Measurements from ENCODE around the gene TEKTIP1. TPM values are rescaled to one million over a fixed set of nuclear protein-coding genes. Genes with fewer than 3 reads are reported as not detected.

The TEKTIP1 gene
- total and polyA plus RNA-seq, 9 of the 15 experiments (the other 6 are each of a cell fraction or from before 2014, with no cell fraction given): 0.66 TPM; not detected in 8

DNA sequence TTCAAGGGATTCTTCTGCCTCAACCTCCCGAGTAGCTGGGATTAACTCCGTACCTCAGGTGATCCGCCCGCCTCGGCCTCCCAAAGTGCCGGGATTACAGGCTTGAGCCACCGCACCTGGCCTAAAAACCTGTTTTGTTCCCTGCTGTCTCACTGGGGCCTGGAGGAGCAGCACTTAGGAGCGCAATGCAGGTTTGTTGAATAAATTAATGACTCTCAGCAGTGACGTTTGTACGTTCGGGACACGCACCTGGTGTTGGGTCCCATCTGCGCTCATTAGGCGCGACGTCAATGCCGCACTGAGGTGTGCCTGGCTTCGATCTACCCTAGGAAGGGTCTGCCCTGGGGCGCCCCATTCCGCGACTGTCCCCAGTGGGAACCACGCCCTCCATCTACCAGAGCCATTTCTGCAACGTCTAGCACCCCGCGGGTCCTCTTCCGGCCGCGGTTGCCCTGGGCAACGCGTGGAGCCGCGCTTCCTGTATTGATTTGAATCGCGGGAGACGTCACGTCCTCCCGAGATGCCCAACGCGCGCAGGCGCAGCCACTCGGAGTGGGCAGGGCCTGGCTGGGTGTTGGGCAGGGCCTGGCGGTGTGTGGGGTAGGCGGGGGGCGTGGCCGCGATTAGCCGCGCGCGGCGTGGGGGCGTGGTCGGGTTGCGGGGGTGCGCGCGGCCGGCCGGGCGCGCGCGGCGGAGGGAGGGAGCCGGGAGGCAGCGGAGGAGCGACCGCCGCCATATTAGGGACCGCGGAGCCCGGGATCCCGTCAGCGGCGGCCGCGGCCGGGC lies 33.2 kb upstream of the TEKTIP1 start, which contains the start of gene FZR1 (continued):
- TF ChIP-seq ZNF184 (CRISPR knock-in tag; IDR thresholded peaks at IDR 0.05): no peak
- TF ChIP-seq PYGO2 (tag; IDR thresholded peaks at IDR 0.05): no peak
- TF ChIP-seq IRF2 (CRISPR knock-in tag; IDR thresholded peaks at IDR 0.05): no peak
- TF ChIP-seq NBN (IDR thresholded peaks at IDR 0.05; ENCODE audit: low read depth): peak; percentile 67; the same call in 1 of the 2 replicates
- no peak for TF ChIP-seq C11orf30 (IDR thresholded peaks at IDR 0.05; ENCODE audit: low read depth)
- no peak for TF ChIP-seq ZNF212 (CRISPR knock-in tag; IDR thresholded peaks at IDR 0.05)
- TF ChIP-seq ILK (tag; IDR thresholded peaks at IDR 0.05; ENCODE audit: borderline replicate concordance, low read depth): no peak
- TF ChIP-seq RFX5 (IDR thresholded peaks at IDR 0.05; ENCODE audit: low read depth, low read length): no peak
- no peak for TF ChIP-seq LCOR (CRISPR knock-in tag; IDR thresholded peaks at IDR 0.05)
- 0 out of 2 replicates have a peak, but pooled peaks have one; percentile 18 for TF ChIP-seq SREBF1 (IDR thresholded peaks at IDR 0.05; ENCODE audit: borderline replicate concordance, low read depth, low read length)
- TF ChIP-seq, protein P1, sequence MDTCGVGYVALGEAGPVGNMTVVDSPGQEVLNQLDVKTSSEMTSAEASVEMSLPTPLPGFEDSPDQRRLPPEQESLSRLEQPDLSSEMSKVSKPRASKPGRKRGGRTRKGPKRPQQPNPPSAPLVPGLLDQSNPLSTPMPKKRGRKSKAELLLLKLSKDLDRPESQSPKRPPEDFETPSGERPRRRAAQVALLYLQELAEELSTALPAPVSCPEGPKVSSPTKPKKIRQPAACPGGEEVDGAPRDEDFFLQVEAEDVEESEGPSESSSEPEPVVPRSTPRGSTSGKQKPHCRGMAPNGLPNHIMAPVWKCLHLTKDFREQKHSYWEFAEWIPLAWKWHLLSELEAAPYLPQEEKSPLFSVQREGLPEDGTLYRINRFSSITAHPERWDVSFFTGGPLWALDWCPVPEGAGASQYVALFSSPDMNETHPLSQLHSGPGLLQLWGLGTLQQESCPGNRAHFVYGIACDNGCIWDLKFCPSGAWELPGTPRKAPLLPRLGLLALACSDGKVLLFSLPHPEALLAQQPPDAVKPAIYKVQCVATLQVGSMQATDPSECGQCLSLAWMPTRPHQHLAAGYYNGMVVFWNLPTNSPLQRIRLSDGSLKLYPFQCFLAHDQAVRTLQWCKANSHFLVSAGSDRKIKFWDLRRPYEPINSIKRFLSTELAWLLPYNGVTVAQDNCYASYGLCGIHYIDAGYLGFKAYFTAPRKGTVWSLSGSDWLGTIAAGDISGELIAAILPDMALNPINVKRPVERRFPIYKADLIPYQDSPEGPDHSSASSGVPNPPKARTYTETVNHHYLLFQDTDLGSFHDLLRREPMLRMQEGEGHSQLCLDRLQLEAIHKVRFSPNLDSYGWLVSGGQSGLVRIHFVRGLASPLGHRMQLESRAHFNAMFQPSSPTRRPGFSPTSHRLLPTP (IDR thresholded peaks at IDR 0.05; ENCODE audit: borderline replicate concordance, extremely low read depth, insufficient read length): no peak
- TF ChIP-seq SRSF7 (optimal IDR thresholded peaks at IDR 0.05; ENCODE audit: low read depth, low read length): no peak
- no peak for TF ChIP-seq DMBX1 (CRISPR knock-in tag; IDR thresholded peaks at IDR 0.05; ENCODE audit: borderline replicate concordance)
- TF ChIP-seq, protein P2, sequence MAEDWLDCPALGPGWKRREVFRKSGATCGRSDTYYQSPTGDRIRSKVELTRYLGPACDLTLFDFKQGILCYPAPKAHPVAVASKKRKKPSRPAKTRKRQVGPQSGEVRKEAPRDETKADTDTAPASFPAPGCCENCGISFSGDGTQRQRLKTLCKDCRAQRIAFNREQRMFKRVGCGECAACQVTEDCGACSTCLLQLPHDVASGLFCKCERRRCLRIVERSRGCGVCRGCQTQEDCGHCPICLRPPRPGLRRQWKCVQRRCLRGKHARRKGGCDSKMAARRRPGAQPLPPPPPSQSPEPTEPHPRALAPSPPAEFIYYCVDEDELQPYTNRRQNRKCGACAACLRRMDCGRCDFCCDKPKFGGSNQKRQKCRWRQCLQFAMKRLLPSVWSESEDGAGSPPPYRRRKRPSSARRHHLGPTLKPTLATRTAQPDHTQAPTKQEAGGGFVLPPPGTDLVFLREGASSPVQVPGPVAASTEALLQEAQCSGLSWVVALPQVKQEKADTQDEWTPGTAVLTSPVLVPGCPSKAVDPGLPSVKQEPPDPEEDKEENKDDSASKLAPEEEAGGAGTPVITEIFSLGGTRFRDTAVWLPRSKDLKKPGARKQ (CRISPR knock-in tag; IDR thresholded peaks at IDR 0.05): no peak
- no peak for TF ChIP-seq ESRRB (CRISPR knock-in tag; IDR thresholded peaks at IDR 0.05; ENCODE audit: borderline replicate concordance)
- no peak for TF ChIP-seq TAF9B (IDR thresholded peaks at IDR 0.05; ENCODE audit: partially characterized antibody)
- TF ChIP-seq ZC3H8 (IDR thresholded peaks at IDR 0.05): no peak
- TF ChIP-seq SMARCA4 (IDR thresholded peaks at IDR 0.05): no peak
- no peak for TF ChIP-seq ZNF717 (CRISPR knock-in tag; IDR thresholded peaks at IDR 0.05)
- TF ChIP-seq, protein P3, sequence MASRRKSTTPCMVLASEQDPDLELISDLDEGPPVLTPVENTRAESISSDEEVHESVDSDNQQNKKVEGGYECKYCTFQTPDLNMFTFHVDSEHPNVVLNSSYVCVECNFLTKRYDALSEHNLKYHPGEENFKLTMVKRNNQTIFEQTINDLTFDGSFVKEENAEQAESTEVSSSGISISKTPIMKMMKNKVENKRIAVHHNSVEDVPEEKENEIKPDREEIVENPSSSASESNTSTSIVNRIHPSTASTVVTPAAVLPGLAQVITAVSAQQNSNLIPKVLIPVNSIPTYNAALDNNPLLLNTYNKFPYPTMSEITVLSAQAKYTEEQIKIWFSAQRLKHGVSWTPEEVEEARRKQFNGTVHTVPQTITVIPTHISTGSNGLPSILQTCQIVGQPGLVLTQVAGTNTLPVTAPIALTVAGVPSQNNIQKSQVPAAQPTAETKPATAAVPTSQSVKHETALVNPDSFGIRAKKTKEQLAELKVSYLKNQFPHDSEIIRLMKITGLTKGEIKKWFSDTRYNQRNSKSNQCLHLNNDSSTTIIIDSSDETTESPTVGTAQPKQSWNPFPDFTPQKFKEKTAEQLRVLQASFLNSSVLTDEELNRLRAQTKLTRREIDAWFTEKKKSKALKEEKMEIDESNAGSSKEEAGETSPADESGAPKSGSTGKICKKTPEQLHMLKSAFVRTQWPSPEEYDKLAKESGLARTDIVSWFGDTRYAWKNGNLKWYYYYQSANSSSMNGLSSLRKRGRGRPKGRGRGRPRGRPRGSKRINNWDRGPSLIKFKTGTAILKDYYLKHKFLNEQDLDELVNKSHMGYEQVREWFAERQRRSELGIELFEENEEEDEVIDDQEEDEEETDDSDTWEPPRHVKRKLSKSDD (conservative IDR thresholded peaks at IDR 0.05; ENCODE audit: low read length): no peak
- TF ChIP-seq ZNF586 (CRISPR knock-in tag; conservative IDR thresholded peaks at IDR 0.05): no peak
- TF ChIP-seq SMAD2 (IDR thresholded peaks at IDR 0.05; ENCODE audit: low read depth, low read length): no peak
- no peak for TF ChIP-seq ZNF830 (CRISPR knock-in tag; IDR thresholded peaks at IDR 0.05)

Measured in K562 (cell line).